Measurements from ENCODE around the gene SV2B. TPM values are rescaled to one million over a fixed set of nuclear protein-coding genes. Genes with fewer than 3 reads are reported as not detected.

The SV2B gene
- total and polyA plus RNA-seq, 2 donors from 2014 or later, result 0.17 to 3.9 TPM

DNA sequence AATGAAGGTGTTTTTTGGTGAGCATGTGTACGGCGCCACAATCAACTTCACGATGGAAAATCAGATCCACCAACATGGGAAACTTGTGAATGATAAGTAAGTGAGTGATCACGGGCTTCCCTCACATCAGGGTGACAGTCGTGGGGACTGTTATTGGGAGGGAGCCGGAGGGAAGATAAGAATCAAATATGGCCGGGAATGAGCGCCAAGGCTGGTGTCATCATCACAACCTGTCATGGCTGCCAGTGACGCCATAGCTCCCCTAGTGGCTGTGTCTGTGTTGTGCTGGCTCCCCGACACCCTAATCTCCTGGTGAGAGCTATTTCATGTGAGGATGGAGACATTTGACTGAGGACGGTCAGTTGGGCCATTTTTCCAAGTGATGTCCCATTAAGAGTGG, 168.5 kb downstream of the SV2B start:
- no peak overlapping the region for H3K9ac ChIP-seq (ENCODE audit: low read length in 3 of 3)
- TF ChIP-seq, protein P1, sequence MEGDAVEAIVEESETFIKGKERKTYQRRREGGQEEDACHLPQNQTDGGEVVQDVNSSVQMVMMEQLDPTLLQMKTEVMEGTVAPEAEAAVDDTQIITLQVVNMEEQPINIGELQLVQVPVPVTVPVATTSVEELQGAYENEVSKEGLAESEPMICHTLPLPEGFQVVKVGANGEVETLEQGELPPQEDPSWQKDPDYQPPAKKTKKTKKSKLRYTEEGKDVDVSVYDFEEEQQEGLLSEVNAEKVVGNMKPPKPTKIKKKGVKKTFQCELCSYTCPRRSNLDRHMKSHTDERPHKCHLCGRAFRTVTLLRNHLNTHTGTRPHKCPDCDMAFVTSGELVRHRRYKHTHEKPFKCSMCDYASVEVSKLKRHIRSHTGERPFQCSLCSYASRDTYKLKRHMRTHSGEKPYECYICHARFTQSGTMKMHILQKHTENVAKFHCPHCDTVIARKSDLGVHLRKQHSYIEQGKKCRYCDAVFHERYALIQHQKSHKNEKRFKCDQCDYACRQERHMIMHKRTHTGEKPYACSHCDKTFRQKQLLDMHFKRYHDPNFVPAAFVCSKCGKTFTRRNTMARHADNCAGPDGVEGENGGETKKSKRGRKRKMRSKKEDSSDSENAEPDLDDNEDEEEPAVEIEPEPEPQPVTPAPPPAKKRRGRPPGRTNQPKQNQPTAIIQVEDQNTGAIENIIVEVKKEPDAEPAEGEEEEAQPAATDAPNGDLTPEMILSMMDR (IDR thresholded peaks at IDR 0.05; ENCODE audit: borderline replicate concordance, extremely low read depth, insufficient read depth), result no peak
- peaks cover 2% of the 10 kb centered on the region for H3K27me3 ChIP-seq (ENCODE audit: control insufficient read depth, insufficient read depth, low read length)
- H3K4me3 ChIP-seq (ENCODE audit: low read length in 3 of 3), result no peak overlapping the region
- intact Hi-C loops (cut with DNase I), result no loop called here
- no peak for DNase-seq
- no peaks in the 10 kb centered on the region for H3K4me1 ChIP-seq (ENCODE audit: control insufficient read depth in 2 of 3, insufficient read depth in 2 of 3, low read depth in 1 of 3, low read length in 3 of 3)
- no peaks in the 10 kb centered on the region for H3K9me3 ChIP-seq (ENCODE audit: control insufficient read depth in 2 of 3, insufficient read depth in 1 of 3, low read length in 3 of 3)
- no peak overlapping the region for H3K27ac ChIP-seq (ENCODE audit: low read depth in 2 of 2, low read length in 2 of 2)
- no peak for FAIRE-seq
- H3K36me3 ChIP-seq (ENCODE audit: control insufficient read depth in 2 of 3, insufficient read depth in 3 of 3, low read length in 3 of 3), result no peaks in the 10 kb centered on the region

DNA sequence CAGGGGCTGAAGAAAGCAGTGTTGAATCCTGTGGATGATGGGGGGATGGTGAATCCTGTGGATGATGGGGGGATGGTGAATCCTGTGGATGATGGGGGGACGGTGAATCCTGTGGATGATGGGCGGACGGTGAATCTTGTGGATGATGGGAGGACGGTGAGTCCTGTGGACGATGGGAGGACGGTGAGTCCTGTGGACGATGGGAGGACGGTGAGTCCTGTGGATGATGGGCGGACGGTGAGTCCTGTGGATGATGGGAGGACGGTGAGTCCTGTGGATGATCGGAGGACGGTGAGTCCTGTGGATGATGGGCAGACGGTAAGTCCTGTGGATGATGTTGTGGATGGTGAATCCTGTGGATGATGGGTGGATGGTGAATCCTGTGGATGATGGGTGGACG, 170.7 kb downstream of the SV2B start:
- intact Hi-C loops (cut with DNase I), result loop anchor here (5.0 kb wide), 1 partner anchor 213 kb away; no protein-coding TSS in a partner anchor
- no peak for FAIRE-seq

DNA sequence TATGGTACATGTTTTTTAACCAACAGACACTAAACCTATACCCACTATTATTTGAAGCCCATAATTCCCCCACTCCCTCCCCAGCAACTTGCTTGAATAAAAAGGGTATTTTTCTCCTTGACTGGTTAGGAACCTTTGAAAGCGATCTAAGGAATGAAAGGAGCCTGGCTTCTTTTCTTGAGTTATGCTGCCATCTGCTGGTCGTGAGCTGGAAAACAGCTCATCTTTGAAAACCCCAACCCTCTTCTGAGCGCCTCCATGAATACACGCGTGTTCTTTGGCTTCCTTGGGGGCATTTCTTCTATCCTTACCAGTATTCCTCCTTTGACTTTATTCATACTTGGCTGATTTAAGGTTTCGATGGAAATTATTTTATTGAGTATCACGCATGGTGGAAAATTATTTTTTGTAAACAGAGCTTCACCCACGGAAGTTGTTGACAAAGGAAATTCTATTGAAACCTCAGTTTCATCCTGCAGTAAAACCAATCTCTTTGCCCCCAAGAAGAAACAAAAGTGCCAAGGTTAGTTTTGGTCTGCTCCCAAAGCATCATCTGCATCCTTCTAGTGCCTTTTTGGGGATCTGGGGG, 171.6 kb downstream of the SV2B start:
- Histone ChIP-seq H3K9me3 (ENCODE audit: control insufficient read depth in 2 of 3, insufficient read depth in 1 of 3, low read length in 3 of 3) (peaks cover 0 to 5% (median 4%) of the 10 kb centered on the region in 3 donors), H3K4me3 (ENCODE audit: low read length in 3 of 3) (no peak overlapping the region), H3K36me3 (ENCODE audit: control insufficient read depth in 2 of 3, insufficient read depth in 3 of 3, low read length in 3 of 3) (no peaks in the 10 kb centered on the region), H3K27ac (ENCODE audit: low read depth in 2 of 2, low read length in 2 of 2) (no peak overlapping the region), H3K9ac (ENCODE audit: low read length in 3 of 3) (no peak overlapping the region), H3K27me3 (ENCODE audit: control insufficient read depth, insufficient read depth, low read length) (peaks cover 2% of the 10 kb centered on the region), H3K4me1 (ENCODE audit: control insufficient read depth in 2 of 3, insufficient read depth in 2 of 3, low read depth in 1 of 3, low read length in 3 of 3) (no peaks in the 10 kb centered on the region)
- no peak for FAIRE-seq
- intact Hi-C loops (cut with DNase I), result loop anchor here (5.0 kb wide), 1 partner anchor 214 kb away; no protein-coding TSS in a partner anchor
- TF ChIP-seq, protein P1 (IDR thresholded peaks at IDR 0.05; ENCODE audit: borderline replicate concordance, extremely low read depth, insufficient read depth), result peak; percentile 79
- DNase-seq, result peak in 4 of 5 donors; percentile 55 to 87 (median 76)

More for the DNA sequence above, 170.7 kb downstream of the SV2B start:
- H3K9ac ChIP-seq (ENCODE audit: low read length in 3 of 3), result no peak overlapping the region
- peaks cover 0 to 4% (median 0%) of the 10 kb centered on the region in 3 donors for H3K9me3 ChIP-seq (ENCODE audit: control insufficient read depth in 2 of 3, insufficient read depth in 1 of 3, low read length in 3 of 3)
- H3K4me3 ChIP-seq (ENCODE audit: low read length in 3 of 3), result no peak overlapping the region
- no peak for DNase-seq
- peaks cover 2% of the 10 kb centered on the region for H3K27me3 ChIP-seq (ENCODE audit: control insufficient read depth, insufficient read depth, low read length)
- TF ChIP-seq, protein P1 (IDR thresholded peaks at IDR 0.05; ENCODE audit: borderline replicate concordance, extremely low read depth, insufficient read depth), result no peak
- H3K27ac ChIP-seq (ENCODE audit: low read depth in 2 of 2, low read length in 2 of 2), result no peak overlapping the region
- no peaks in the 10 kb centered on the region for H3K4me1 ChIP-seq (ENCODE audit: control insufficient read depth in 2 of 3, insufficient read depth in 2 of 3, low read depth in 1 of 3, low read length in 3 of 3)
- no peaks in the 10 kb centered on the region for H3K36me3 ChIP-seq (ENCODE audit: control insufficient read depth in 2 of 3, insufficient read depth in 3 of 3, low read length in 3 of 3)
